Middle frontal gyrus (tissue), 1 donor: Measurements from ENCODE around the gene FGF19.

Source experiments
- DNase-seq: peaks from one replicate; pipeline ENCODE4 v3.0.0-alpha.2; 2015; ENCODE audit warnings: low spot score; ENCODE audit errors: extremely low spot score

Gene FGF19

GRCh38 chr11:69671734-69672465, 31.9 kb downstream of the FGF19 start:
- no peak for DNase-seq

GRCh38 chr11:69670158-69670845, 33.5 kb downstream of the FGF19 start:
- peak; percentile 62 for DNase-seq

- no peak for DNase-seq
These were observed 34.3 kb downstream of the FGF19 start for GRCh38 chr11:69669486-69669885.

GRCh38 chr11:69667619-69668604, 35.9 kb downstream of the FGF19 start:
- DNase-seq = no peak

- DNase-seq = no peak
These were observed 36.9 kb downstream of the FGF19 start for GRCh38 chr11:69666752-69667536.

GRCh38 chr11:69666261-69666660, 37.6 kb downstream of the FGF19 start:
- no peak for DNase-seq

- no peak for DNase-seq
These were observed 38.2 kb downstream of the FGF19 start for GRCh38 chr11:69665669-69666068.

GRCh38 chr11:69664901-69665300, 38.9 kb downstream of the FGF19 start:
- DNase-seq = no peak

- DNase-seq = no peak
These were observed 39.6 kb downstream of the FGF19 start for GRCh38 chr11:69664103-69664775.

- DNase-seq = no peak
These were observed 40.5 kb downstream of the FGF19 start for GRCh38 chr11:69663326-69663725.

- DNase-seq = no peak
These were observed 41.0 kb downstream of the FGF19 start for GRCh38 chr11:69662806-69663205.

GRCh38 chr11:69662021-69662698, 41.7 kb downstream of the FGF19 start:
- no peak for DNase-seq

GRCh38 chr11:69661413-69661715, 42.5 kb downstream of the FGF19 start:
- no peak for DNase-seq

- DNase-seq = no peak
These were observed 43.8 kb downstream of the FGF19 start for GRCh38 chr11:69660001-69660500.

GRCh38 chr11:69659591-69659990, 44.2 kb downstream of the FGF19 start:
- no peak for DNase-seq

- DNase-seq = no peak
These were observed 45.0 kb downstream of the FGF19 start for GRCh38 chr11:69658626-69659450.

- no peak for DNase-seq
These were observed 45.8 kb downstream of the FGF19 start for GRCh38 chr11:69657911-69658625.

- no peak for DNase-seq
These were observed 46.3 kb downstream of the FGF19 start for GRCh38 chr11:69657456-69657910.
